HEK293 (cell line): ENCODE data around the gene DYNLT4.

Source experiments
- CTCF ChIA-PET: fragments of 350-600 bp; formaldehyde crosslinking; extraction: SDS; loops from one replicate; lab custom pipeline; 2021; ENCODE audit warnings: antibody characterized with exemption; lab: Yijun Ruan, JAX
- POLR2A ChIA-PET: fragments of 300-600 bp; formaldehyde crosslinking; extraction: SDS; loops from one replicate; lab custom pipeline; 2020; ENCODE audit warnings: antibody characterized with exemption, inconsistent platforms; lab: Yijun Ruan, JAX
- H3K27ac ChIP-seq: fragments of 200-500 bp; sonication (Bioruptor generic); 2 replicates; pipeline ENCODE4 v1.5.1; 2014; ENCODE audit warnings: low read depth, low read length, control low read depth, inconsistent platforms; ENCODE audit errors: extremely low read depth
- H3K36me3 ChIP-seq, 2 experiments: fragments of 200-500 bp in 1 of 2; sonication (Bioruptor generic) in 1 of 2; 1 replicate in 1 of 2; 2 replicates in 1 of 2; pipeline ENCODE4 v1.5.1; 2014 to 2017; ENCODE audit warnings: inconsistent platforms in 2 of 2, low read length in 2 of 2; ENCODE audit not compliant: control insufficient read depth in 2 of 2, insufficient read depth in 1 of 2
- H3K4me1 ChIP-seq: fragments of 200-500 bp; sonication (Bioruptor generic); 2 replicates; pipeline ENCODE4 v1.5.1; 2014; ENCODE audit warnings: mild to moderate bottlenecking, low read length, inconsistent platforms; ENCODE audit not compliant: control insufficient read depth, insufficient read depth
- H3K4me3 ChIP-seq: 2 replicates; pipeline ENCODE4 v1.5.1; 2011; ENCODE audit warnings: low read depth, mild to moderate bottlenecking, control low read depth, low read length, moderate library complexity
- H3K9me3 ChIP-seq: fragments of 200-500 bp; sonication (Bioruptor generic); 2 replicates; pipeline ENCODE4 v1.5.1; 2014; ENCODE audit warnings: low read depth, low read length, inconsistent platforms; ENCODE audit not compliant: control insufficient read depth, insufficient read depth
- GFI1B ChIP-seq: fragments of 450-650 bp; formaldehyde crosslinking; IDR thresholded peaks from 2 replicates; pipeline ENCODE4 v1.5.1; 2016; ENCODE audit warnings: missing biosample characterization, missing genetic modification characterization
- HOXD13 ChIP-seq: sonication (generic); formaldehyde crosslinking; IDR thresholded peaks from 2 replicates; pipeline ENCODE4 v1.8.0; 2022; ENCODE audit warnings: missing genetic modification reagents, borderline replicate concordance
- KLF17 ChIP-seq: fragments of 450-650 bp; formaldehyde crosslinking; IDR thresholded peaks from 2 replicates; pipeline ENCODE4 v1.5.1; 2016; ENCODE audit warnings: missing biosample characterization, missing genetic modification characterization
- MYNN ChIP-seq: fragments of 450-650 bp; formaldehyde crosslinking; IDR thresholded peaks from 2 replicates; pipeline ENCODE4 v1.5.1; 2016; ENCODE audit warnings: missing biosample characterization, missing genetic modification characterization, borderline replicate concordance
- MZF1 ChIP-seq: fragments of 450-650 bp; formaldehyde crosslinking; IDR thresholded peaks from 2 replicates; pipeline ENCODE4 v1.5.1; 2017; ENCODE audit warnings: missing biosample characterization, missing genetic modification characterization, borderline replicate concordance
- PRDM1 ChIP-seq: fragments of 450-650 bp; formaldehyde crosslinking; IDR thresholded peaks from 2 replicates; pipeline ENCODE4; 2016; ENCODE audit warnings: missing biosample characterization, missing genetic modification characterization
- REST ChIP-seq: fragments of 450-650 bp; formaldehyde crosslinking; IDR thresholded peaks from 2 replicates; pipeline ENCODE4 v1.5.1; 2016; ENCODE audit warnings: missing biosample characterization, missing genetic modification characterization
- SP7 ChIP-seq: fragments of 450-650 bp; formaldehyde crosslinking; IDR thresholded peaks from 2 replicates; pipeline ENCODE4 v1.5.1; 2016; ENCODE audit warnings: missing biosample characterization, missing genetic modification characterization
- ZBTB7A ChIP-seq: fragments of 450-650 bp; formaldehyde crosslinking; IDR thresholded peaks from 2 replicates; pipeline ENCODE4 v1.5.1; 2016; ENCODE audit warnings: low read depth, missing biosample characterization, missing genetic modification characterization
- ZEB2 ChIP-seq: fragments of 450-650 bp; formaldehyde crosslinking; IDR thresholded peaks from 2 replicates; pipeline ENCODE4 v1.5.1; 2016; ENCODE audit warnings: missing biosample characterization, missing genetic modification characterization
- ZFP41 ChIP-seq: fragments of 450-650 bp; formaldehyde crosslinking; IDR thresholded peaks from 2 replicates; pipeline ENCODE4 v1.5.1; 2016; ENCODE audit warnings: missing biosample characterization, missing genetic modification characterization, borderline replicate concordance
- ZNF112 ChIP-seq: fragments of 450-650 bp; formaldehyde crosslinking; IDR thresholded peaks from 2 replicates; pipeline ENCODE4 v1.5.0; 2017; ENCODE audit warnings: missing biosample characterization, missing genetic modification characterization
- ZNF146 ChIP-seq: fragments of 450-650 bp; formaldehyde crosslinking; IDR thresholded peaks from 2 replicates; pipeline ENCODE4 v1.5.1; 2016; ENCODE audit warnings: missing biosample characterization, missing genetic modification characterization
- ZNF19 ChIP-seq: fragments of 450-650 bp; formaldehyde crosslinking; IDR thresholded peaks from 2 replicates; pipeline ENCODE4; 2016; ENCODE audit warnings: missing biosample characterization, missing genetic modification characterization, low read depth
- ZNF2 ChIP-seq: fragments of 450-650 bp; formaldehyde crosslinking; IDR thresholded peaks from 2 replicates; pipeline ENCODE4 v1.5.1; 2016; ENCODE audit warnings: missing biosample characterization, missing genetic modification characterization
- ZNF335 ChIP-seq: fragments of 450-650 bp; formaldehyde crosslinking; conservative IDR thresholded peaks from 2 replicates; pipeline ENCODE4 v1.5.1; 2016; ENCODE audit warnings: missing biosample characterization, missing genetic modification characterization
- ZNF473 ChIP-seq: fragments of 450-650 bp; formaldehyde crosslinking; IDR thresholded peaks from 2 replicates; pipeline ENCODE4 v1.5.1; 2017; ENCODE audit warnings: missing biosample characterization, missing genetic modification characterization
- ZNF544 ChIP-seq: fragments of 450-650 bp; formaldehyde crosslinking; IDR thresholded peaks from 2 replicates; pipeline ENCODE4 v1.5.0; 2017; ENCODE audit warnings: missing biosample characterization, missing genetic modification characterization
- ZNF792 ChIP-seq: fragments of 450-650 bp; formaldehyde crosslinking; IDR thresholded peaks from 2 replicates; pipeline ENCODE4 v1.5.1; 2016; ENCODE audit warnings: missing biosample characterization, missing genetic modification characterization

DYNLT4 gene

GRCh38 chr1:44828003-44828651 lies 21.0 kb upstream of the DYNLT4 start (continued):
- TF ChIP-seq ZFP41 (tag by site-specific recombination) (no peak), ZNF112 (tag by site-specific recombination) (no peak)
- TF ChIP-seq, all 188 proteins: peak for 0

GRCh38 chr1:44827197-44828002 lies 20.2 kb upstream of the DYNLT4 start:
- ChIA-PET POLR2A (interaction anchor here (1.4 kb wide), 1 partner anchor 15 kb away, joined by 3 read pairs; the partner anchor contains the start of gene PTCH2), CTCF (interaction anchor here (0.9 to 2.5 kb wide), 3 partner anchors 8 to 36 kb away, joined by 4 to 6 read pairs (median 5); partner anchors contain the start of gene PLK3)
- no peak overlapping the region for H3K27ac ChIP-seq

More at GRCh38 chr1:44827197-44828002, 20.2 kb upstream of the DYNLT4 start:
- Histone ChIP-seq H3K36me3 (peaks cover 0 to 32% of the 10 kb centered on the region in 2 experiments; a peak in 1 of 3 replicates), H3K4me3 (no peak overlapping the region), H3K4me1 (peaks cover 11% of the 10 kb centered on the region), H3K9me3 (no peaks in the 10 kb centered on the region)
- TF ChIP-seq HOXD13 (CRISPR knock-in tag) (no peak), SP7 (tag by site-specific recombination) (no peak), REST (tag by site-specific recombination) (no peak), ZBTB7A (tag by site-specific recombination) (no peak), GFI1B (tag by site-specific recombination) (no peak), ZNF792 (tag by site-specific recombination) (no peak), MZF1 (tag by site-specific recombination) (no peak), ZNF146 (no peak), ZEB2 (no peak), ZNF473 (tag by site-specific recombination) (no peak), ZNF335 (tag by site-specific recombination) (no peak), ZNF544 (tag by site-specific recombination) (no peak), ZNF2 (tag by site-specific recombination) (no peak), PRDM1 (tag by site-specific recombination) (no peak), KLF17 (no peak), ZNF19 (tag by site-specific recombination) (no peak), MYNN (tag by site-specific recombination) (no peak)
